Body of pancreas (tissue), 4 donors: ENCODE measurements around the gene RTF2.

Experiments
- CTCF ChIP-seq, 7 experiments: fragments of 450-650 bp in 4 of 7; fragments of 200-600 bp in 3 of 7; sonication (generic) in 3 of 7; IDR thresholded peaks; one replicate each; pipeline ENCODE4 v1.5.1; 2016 to 2019; ENCODE audit warnings: antibody characterized with exemption in 7 of 7
- POLR2A ChIP-seq, 3 donors: fragments of 450-650 bp; IDR thresholded peaks; one replicate each; pipeline ENCODE4 v1.6.1; 2016; ENCODE audit warnings: antibody characterized with exemption in 3 of 3, mild to moderate bottlenecking in 2 of 3

GRCh38 chr20:56511926-56512325, 43.5 kb downstream of the RTF2 start:
- TF ChIP-seq CTCF (IDR thresholded peaks at IDR 0.05) (no peak), POLR2A (IDR thresholded peaks at IDR 0.05) (no peak)
